GM19395 (cell line): ENCODE data around the gene ATP6V0B.

Source experiments
- ATAC-seq: cut with Tn5 transposase; IDR thresholded peaks from one replicate; pipeline ENCODE4 v1.9.1; 2021; ENCODE audit warnings: mild to moderate bottlenecking, moderate library complexity; ENCODE audit not compliant: unreplicated experiment

The ATP6V0B gene

GRCh38 chr1:43999455-43999854, 24.7 kb downstream of the ATP6V0B start:
- ATAC-seq: no peak

DNA sequence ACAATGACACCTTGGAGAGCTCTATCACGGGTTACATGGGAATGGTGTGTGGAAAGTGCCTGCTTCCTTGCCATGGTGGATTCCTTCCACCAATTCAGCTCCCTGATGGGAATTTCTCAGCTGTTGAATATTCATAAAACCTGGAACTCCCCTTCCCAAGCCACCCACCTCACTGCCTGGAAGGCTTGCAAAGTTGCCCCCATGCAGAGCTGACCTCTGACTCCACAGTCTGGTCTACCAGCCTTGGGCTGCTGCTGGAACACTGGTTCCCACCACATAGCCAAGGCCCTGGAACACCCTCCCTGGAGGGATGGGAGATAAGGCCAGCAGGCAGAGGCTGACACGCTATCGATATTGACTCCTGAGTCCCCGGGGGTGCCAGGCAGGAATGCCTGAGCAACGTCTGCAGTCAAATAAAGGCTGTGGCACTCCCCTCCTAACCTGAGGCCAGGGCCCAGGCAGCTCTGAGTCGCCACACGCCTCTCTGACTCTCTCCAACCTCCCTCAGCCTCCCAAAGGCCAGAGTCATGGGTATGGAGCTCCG, 25.4 kb downstream of the ATP6V0B start:
- no peak for ATAC-seq

- ATAC-seq: no peak
Measured at GRCh38 chr1:44002165-44002564, 27.4 kb downstream of the ATP6V0B start.

DNA sequence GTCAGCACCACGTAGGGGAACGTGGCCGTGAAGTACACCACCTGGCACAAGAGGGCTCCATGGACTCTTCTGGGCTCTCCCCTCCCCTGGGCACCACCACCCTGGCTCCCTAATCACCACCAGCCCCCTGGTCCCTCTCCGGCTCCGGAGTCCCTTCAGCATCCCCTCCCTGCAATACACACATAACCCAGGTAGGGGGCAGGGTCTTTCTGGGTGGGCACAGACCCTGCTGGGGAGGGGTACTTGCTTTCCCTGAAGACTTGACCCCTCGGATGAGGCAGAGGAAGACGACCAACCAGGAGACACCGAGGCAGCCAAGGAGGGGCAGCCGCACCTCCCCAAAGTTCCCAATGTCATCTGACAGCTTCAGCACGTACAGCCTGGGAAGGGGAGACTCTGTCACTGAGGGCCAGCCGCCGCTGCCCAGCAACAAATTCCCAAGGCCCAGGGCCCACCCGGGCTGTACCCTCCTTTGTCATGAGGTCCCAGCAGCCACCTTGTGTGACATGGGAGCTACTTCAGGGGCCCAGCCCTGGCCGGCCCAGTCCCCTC, 27.9 kb downstream of the ATP6V0B start:
- no peak for ATAC-seq

DNA sequence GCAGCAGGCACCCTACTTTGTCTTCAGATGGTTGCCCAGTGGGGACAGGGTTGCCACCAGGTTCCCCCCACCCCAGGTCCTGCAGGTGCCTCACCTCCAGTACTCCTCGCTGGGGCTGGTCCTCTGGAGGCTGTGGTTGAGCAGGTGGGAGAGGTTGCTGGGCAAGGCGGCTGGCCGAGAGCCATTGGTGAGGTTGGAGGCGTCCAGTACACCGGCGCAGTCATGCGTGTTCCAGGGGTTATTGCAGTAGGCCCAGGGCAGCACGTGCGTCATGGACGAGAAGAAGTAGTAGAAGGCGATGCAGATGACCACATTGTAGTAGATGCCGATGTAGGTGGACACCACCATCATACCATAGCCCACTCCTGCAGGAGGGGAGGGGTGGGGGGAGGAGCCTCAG, 33.5 kb downstream of the ATP6V0B start:
- no peak for ATAC-seq

DNA sequence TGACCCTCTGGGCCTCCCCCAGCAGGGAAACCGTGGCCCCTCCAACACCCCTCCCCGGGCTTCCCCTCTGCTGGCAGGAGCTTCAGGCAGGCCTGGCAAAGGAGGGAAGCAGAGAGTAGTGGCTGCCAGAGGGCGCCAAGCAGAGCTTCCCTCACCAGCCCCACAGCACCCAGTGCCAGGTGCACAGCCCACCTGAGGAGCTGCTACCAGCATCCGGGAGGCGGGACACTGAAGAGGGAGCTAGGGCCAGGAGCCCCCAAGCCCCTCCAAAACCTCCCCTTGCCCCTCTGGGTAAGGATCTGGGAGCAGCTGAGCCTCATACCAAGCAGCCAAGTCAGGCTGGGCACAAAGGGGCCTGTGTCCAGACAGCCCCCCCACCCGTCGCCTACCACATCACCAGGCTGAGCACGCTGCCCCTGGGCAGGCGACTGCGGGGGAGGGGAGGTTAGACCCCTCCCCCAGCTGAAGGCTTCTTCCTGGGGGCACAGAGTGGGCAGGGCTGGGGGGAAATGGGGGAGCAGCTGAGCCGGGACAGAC, 36.2 kb downstream of the ATP6V0B start:
- ATAC-seq: no peak

GRCh38 chr1:44012404-44012803, 37.6 kb downstream of the ATP6V0B start:
- no peak for ATAC-seq

DNA sequence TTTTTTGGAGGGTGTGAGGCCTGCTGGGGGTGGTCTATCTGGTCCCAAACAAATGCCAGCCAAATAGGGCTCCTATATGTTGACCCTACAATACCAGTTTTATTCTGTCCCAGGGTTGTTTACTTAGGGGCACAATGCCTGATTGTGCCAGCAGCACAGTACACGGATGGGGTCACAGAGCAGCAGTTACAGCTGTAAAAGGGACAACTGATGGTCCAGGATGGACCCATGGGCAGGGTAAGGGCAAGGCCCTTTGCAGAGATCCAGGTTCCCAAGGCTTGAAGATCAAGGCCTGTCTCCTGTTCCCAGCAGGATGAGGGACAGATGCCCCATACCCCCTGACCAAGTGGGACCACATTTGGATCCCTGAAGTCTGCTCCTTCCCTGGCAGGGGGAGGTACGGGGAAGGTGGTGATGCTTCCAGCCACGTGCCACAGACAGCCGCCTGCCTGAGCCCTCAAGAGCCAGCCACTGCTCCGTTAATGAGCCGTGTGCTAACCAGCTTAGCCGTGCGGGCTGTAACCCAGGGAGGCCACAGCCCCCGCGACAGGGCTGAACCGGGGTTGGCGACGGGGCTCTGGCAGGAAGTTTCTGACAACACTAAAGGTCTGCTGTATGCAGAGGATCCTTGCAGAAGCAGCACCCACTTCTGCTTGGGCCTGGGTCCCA, 38.3 kb downstream of the ATP6V0B start:
- no peak for ATAC-seq

GRCh38 chr1:44013949-44014348, 39.2 kb downstream of the ATP6V0B start:
- ATAC-seq: no peak

DNA sequence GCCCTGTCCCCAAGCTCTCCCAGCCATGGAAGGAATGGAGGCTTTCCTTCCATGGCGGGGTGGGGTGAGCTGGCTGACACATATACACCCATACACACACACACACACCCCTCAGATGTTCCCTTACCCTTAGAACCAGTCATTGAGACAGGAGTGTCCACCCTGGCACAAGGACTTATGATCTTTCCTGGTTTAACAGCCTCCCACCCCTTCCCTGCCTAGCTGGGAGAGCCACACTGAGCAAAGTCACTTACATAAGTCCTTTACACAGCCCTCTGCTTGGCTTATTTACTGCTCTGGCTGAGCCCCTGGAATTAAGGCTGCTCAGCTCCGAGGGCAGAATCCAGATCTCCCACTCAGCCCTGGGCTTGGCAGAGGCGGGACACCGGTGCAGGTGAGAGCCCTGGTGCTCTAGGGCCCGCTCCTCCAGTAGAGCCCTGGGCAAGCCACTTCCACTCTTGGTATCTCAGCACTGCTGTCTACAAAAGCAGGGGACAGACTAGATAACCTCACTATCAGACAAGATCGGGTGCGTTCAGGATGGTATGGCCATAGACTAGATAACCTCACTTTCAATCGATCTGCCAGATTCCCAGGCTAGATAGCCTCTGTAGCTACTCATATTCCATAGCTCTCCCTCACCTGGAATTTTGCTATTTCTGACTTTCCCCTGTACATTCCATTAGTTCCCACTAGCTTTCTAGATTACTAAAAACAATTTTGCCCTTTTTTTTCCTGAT, 39.8 kb downstream of the ATP6V0B start:
- no peak for ATAC-seq

GRCh38 chr1:44015206-44015605, 40.4 kb downstream of the ATP6V0B start:
- no peak for ATAC-seq

DNA sequence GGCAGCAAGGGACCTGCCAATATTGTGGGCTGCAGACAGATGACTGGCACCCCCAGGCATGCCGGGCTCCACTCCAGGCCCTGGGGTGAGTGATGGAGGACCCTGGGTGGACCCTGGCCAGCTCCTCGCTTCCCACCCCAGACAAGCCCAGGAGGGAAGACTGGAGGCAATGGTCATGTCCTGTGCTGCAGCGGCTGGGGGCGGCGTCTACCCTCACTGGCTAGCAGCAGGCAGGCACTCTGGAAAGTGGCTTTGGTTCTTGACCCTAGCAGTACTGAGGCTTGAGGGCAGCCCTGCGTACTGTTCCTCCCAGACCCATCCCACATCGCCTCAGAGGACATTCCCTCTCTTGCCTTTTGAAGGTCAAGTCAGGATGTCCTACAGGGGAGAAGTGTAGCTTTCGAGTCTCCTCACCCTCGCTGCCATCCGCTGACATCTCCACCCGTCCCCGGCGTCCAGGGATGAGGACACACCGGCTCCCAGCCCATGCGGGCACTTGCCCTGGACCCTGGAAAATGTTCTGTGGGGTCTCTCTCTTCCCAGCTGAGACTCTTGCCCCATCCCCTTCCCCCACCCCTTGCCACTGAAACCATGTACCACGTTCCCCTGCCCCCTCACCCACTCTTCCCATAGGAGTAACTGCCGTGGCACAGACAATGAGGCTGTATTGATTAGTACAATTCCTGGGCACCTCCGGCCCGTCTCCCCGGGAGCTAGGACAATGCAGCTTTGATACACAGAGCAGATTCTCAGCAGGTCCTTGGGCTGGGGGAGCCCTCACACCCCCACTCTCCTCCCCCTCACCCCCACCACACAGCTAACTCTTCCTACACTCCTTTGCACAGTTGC, 41.5 kb downstream of the ATP6V0B start:
- ATAC-seq: no peak

DNA sequence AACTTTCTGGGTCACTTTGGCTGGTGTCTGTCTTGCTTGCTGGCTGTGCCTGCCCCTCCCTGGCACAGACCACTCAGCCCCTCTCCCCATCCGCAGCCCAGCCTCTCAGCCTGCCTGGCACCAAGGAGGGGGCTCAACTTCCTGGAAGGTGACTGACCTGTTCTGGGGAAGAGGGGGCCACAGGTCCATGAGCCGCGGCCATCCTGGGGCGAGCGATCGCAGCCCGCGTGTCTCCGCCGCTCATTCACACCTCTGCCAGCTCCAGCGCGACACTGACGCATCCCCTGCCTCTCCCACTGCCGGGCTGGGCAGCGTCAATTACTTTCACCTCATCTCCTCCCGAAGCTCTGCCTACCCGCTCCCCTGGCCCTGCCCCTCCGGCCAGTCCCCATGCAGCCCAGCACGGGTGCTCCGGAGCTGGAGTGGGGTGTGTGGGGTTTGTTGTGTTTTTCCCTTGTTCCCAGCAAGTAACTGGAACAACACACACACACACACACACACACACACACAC, 42.2 kb downstream of the ATP6V0B start:
- ATAC-seq: no peak

DNA sequence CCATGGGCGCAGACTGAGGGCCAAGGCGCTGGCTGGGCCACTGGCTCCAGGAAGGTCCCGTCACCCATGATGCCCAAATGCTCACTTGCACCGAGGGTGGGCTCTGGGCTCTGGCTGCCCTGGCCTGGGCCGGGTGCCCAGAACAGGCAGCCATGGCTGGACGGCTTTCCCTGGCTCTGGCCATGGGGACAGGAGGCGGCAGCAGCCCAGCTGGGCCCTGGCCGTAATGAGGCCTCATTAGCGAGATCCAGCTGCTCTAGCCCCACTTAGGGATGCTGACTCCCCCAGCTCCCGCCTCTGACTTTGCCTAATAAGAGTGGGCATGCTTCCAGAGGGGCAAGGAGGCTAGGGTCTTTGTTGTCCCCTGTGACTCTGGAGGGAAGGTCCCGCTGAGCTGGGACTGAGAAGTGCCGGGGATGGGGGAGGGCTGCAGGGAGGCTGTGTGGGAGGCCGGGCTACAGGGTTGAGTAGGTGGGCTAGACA, 44.7 kb downstream of the ATP6V0B start:
- no peak for ATAC-seq

GRCh38 chr1:44020464-44020863, 45.7 kb downstream of the ATP6V0B start:
- no peak for ATAC-seq

- ATAC-seq: no peak
Measured at GRCh38 chr1:44021156-44021555, 46.4 kb downstream of the ATP6V0B start.

DNA sequence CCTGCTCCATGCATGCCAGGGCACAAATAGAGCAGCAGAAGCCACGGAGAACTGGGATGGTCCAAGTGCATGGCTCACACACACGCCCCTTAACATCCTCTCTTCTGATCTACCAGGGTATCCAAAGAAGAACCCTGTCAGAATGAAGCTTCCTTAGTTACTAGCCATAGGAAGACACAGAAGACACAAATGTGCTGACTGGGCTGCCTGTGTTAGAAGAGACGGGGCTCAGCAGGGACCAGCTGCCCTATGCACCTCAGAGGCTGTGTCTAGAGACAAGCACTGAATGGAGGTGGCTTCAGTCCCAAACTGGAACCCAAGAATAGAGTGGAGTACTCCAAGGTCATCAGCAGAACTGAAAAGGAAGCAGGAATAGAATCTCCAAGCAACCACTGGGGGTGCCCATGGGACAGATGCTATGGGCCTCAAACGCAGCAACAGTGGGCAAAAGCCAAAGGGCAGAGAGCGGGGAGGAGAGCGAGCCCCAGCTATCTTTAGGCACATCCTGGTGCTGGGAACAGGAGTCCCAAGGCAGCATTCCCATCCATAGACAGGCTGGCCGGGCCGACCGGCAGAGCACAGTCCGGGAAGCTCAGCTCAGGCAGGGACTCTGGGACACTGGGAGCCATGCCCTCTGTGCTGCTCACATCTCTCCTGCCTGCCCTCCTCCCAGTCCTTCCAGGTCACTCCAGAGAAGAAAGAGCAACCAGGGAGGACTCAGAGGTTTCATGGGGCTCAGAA, 47.0 kb downstream of the ATP6V0B start:
- ATAC-seq: no peak

DNA sequence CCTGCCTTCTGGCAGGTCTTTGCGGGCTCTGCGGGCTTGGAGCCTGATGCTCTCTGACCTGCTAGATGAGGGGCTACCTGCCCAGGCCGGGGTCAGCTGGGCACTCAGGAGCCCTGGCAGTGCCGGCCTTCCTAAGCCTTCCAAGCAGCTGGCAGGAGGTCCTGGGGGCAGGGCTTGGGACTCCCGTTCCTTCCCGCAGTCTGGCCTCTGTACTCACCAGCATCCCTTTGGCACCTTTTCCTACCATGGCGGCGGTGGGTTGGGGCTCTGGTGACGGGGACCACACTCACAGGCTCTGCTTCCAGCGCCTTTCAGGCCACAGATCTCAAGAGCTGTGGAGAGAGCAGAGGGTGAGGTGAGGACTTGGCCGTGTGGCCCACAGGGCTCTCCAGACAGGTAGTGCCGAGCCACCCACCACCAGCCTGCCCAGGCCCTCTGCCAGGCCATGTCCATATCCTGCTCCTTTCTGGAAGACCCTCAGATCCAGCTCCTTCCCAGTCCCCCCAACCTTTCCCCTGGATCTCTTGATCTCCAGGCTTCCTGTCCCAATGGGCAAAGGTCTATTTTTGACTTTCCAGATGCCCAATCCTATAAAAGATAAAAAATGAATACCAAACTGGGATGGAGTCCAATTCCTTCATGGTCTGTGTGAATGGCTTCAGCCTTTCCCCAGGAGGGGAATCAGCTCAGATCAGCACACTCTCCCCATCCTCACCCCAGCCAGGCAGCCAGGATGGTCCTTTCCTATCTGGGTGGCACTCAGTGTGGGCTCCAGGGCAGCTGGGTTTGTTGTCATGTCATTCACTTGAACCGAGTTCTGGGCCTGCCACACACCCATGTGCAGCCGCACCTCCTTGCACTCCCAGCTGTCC, 49.5 kb downstream of the ATP6V0B start:
- no peak for ATAC-seq
